GM23338 (cell line): Measurements from ENCODE around the gene MKI67.

ENCODE experiments used
- CREB1 ChIP-seq: fragments of 250-450 bp; sonication (Bioruptor Pico); IDR thresholded peaks from 2 replicates; pipeline ENCODE4 v1.5.0; 2020; ENCODE audit warnings: low read depth, mild to moderate bottlenecking, moderate library complexity
- CTCF ChIP-seq, 2 experiments: fragments of 200-600 bp in 1 of 2; sonication (generic) in 1 of 2; conservative IDR thresholded peaks; 2 replicates each; pipeline versions ENCODE4 v1.5.1 to v1.6.1; 2016 to 2017; ENCODE audit warnings: antibody characterized with exemption in 2 of 2, low read depth in 2 of 2, mild to moderate bottlenecking in 2 of 2, moderate library complexity in 1 of 2
- EZH2 ChIP-seq: fragments of 200-600 bp; sonication (generic); IDR thresholded peaks from one replicate; pipeline ENCODE4 v1.8.0; 2017; ENCODE audit warnings: antibody characterized with exemption, mild to moderate bottlenecking, low read depth; ENCODE audit not compliant: unreplicated experiment
- EZH2phosphoT487 ChIP-seq: fragments of 200-600 bp; sonication (generic); IDR thresholded peaks from one replicate; pipeline ENCODE4 v1.8.1; 2018; ENCODE audit warnings: antibody characterized with exemption; ENCODE audit not compliant: unreplicated experiment
- NANOG ChIP-seq: IDR thresholded peaks from 2 replicates; pipeline ENCODE4 v1.6.1; 2016; ENCODE audit warnings: antibody characterized with exemption, borderline replicate concordance
- POLR2AphosphoS5 ChIP-seq: IDR thresholded peaks from 2 replicates; pipeline ENCODE4 v1.6.1; 2016; ENCODE audit warnings: antibody characterized with exemption, low read depth
- REST ChIP-seq: IDR thresholded peaks from one replicate; pipeline ENCODE4 v1.6.1; 2018; ENCODE audit warnings: antibody characterized with exemption; ENCODE audit not compliant: unreplicated experiment
- ZNF331 ChIP-seq: fragments of 250-450 bp; sonication (Bioruptor Pico); IDR thresholded peaks from 2 replicates; pipeline ENCODE4 v1.5.0; 2020; ENCODE audit warnings: low read depth, mild to moderate bottlenecking, moderate library complexity

- TF ChIP-seq CTCF (conservative IDR thresholded peaks at IDR 0.05; ENCODE audit: low read depth in 2 of 2) (no peak), EZH2phosphoT487 (no peak), EZH2 (no peak), REST (no peak), POLR2AphosphoS5 (no peak), CREB1 (no peak), NANOG (no peak), ZNF331 (CRISPR knock-in tag) (no peak)
Observed at GRCh38 chr10:128050936-128051335, 75.3 kb downstream of the MKI67 start.
